ENCODE data around the gene KRTAP4-1. TPM values are rescaled to one million over a fixed set of nuclear protein-coding genes. Genes with fewer than 3 reads are reported as not detected.

KRTAP4-1 gene
- total and polyA plus RNA-seq, 9 of the 15 experiments (the other 6 are each of a cell fraction or from before 2014, with no cell fraction given): not detected

DNA sequence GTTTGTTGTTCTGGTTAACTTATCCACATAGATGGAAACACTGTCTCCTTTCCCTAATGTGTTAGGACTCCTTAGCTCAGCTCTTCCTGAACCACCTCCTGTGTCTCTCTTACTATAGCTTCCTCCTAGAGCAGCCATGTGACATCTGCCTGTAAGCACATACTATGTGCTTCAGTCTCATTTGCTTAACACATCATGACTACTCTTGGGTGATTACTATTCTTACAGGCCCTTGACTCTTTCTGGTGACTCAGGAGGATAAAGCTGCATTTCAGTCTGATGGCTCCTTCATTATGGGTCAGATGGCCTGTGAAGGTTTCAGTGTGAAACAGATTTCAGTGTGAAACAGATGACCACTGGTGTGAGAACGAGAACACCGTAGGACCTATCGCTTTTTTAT is 6.4 kb downstream of the KRTAP4-1 start:
- H3K4me1 ChIP-seq (replicated peaks in 1 of 2; ENCODE audit: control insufficient read depth in 2 of 2, insufficient read depth in 2 of 2, low read length in 2 of 2): peaks cover 0 to 2% of the 10 kb centered on the region in 2 experiments; a peak in 2 of 5 replicates
- H3K4me2 ChIP-seq (ENCODE audit: insufficient read depth, low read length): no peak overlapping the region
- CTCF ChIA-PET (ENCODE audit: low intra/inter-chr PET ratio): no interaction called here
- FAIRE-seq (no peak), ATAC-seq (no peak), DNase-seq (ENCODE audit: extremely low read depth in 1 of 4, low spot score in 3 of 4) (no peak)
- no TSS peak for BruUV-seq (replicated peaks)
- intact Hi-C loops (cut with micrococcal nuclease): no loop called here
- no peaks in the 10 kb centered on the region for H3K9me3 ChIP-seq (replicated peaks; ENCODE audit: control insufficient read depth, insufficient read depth, low read depth, low read length)
- H3K9me1 ChIP-seq (ENCODE audit: control insufficient read depth, insufficient read depth, low read length): no peaks in the 10 kb centered on the region
- no peak for TF ChIP-seq ZNF586 (CRISPR knock-in tag; conservative IDR thresholded peaks at IDR 0.05)
- TF ChIP-seq, protein P1, sequence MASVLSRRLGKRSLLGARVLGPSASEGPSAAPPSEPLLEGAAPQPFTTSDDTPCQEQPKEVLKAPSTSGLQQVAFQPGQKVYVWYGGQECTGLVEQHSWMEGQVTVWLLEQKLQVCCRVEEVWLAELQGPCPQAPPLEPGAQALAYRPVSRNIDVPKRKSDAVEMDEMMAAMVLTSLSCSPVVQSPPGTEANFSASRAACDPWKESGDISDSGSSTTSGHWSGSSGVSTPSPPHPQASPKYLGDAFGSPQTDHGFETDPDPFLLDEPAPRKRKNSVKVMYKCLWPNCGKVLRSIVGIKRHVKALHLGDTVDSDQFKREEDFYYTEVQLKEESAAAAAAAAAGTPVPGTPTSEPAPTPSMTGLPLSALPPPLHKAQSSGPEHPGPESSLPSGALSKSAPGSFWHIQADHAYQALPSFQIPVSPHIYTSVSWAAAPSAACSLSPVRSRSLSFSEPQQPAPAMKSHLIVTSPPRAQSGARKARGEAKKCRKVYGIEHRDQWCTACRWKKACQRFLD (CRISPR knock-in tag; IDR thresholded peaks at IDR 0.05): no peak
- no peak for TF ChIP-seq ZNF311 (CRISPR knock-in tag; IDR thresholded peaks at IDR 0.05)
- TF ChIP-seq ILK (tag; IDR thresholded peaks at IDR 0.05; ENCODE audit: borderline replicate concordance, low read depth): no peak
- TF ChIP-seq CHCHD3 (CRISPR knock-in tag; IDR thresholded peaks at IDR 0.05): no peak
- TF ChIP-seq, protein P2, sequence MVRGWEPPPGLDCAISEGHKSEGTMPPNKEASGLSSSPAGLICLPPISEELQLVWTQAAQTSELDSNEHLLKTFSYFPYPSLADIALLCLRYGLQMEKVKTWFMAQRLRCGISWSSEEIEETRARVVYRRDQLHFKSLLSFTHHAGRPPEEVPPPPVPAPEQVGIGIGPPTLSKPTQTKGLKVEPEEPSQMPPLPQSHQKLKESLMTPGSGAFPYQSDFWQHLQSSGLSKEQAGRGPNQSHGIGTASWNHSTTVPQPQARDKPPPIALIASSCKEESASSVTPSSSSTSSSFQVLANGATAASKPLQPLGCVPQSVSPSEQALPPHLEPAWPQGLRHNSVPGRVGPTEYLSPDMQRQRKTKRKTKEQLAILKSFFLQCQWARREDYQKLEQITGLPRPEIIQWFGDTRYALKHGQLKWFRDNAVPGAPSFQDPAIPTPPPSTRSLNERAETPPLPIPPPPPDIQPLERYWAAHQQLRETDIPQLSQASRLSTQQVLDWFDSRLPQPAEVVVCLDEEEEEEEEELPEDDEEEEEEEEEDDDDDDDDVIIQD (CRISPR knock-in tag; IDR thresholded peaks at IDR 0.05): no peak
- no peak overlapping the region for H3K9ac ChIP-seq (ENCODE audit: insufficient read depth in 1 of 2, low read depth in 2 of 2, low read length in 2 of 2)
- in situ Hi-C loops (cut with MboI): no loop called here
- H3K27ac ChIP-seq (ENCODE audit: extremely low read depth, low read depth, low read length): no peak overlapping the region
- no peak overlapping the region for H3K4me3 ChIP-seq
- H3K27me3 ChIP-seq (ENCODE audit: control insufficient read depth in 2 of 2, insufficient read depth in 2 of 2, low read length in 2 of 2): peaks cover 3 to 10% of the 10 kb centered on the region in 2 experiments; a peak in 3 of 5 replicates
- H3K36me3 ChIP-seq (ENCODE audit: control insufficient read depth, insufficient read depth, low read length): no peaks in the 10 kb centered on the region
- 4% methylated on average over 3 of the region's 3 CpGs for WGBS (ENCODE audit: insufficient coverage, low coverage, missing lambda C conversion rate)
- no peaks in the 10 kb centered on the region; the same call in 1 of the 2 replicates for H4K20me1 ChIP-seq (replicated peaks; ENCODE audit: control insufficient read depth, insufficient read depth, low read length)
- H3K79me2 ChIP-seq (ENCODE audit: control insufficient read depth, insufficient read depth, low read length): no peaks in the 10 kb centered on the region
- POLR2A ChIA-PET: no interaction called here
- H2AFZ ChIP-seq (ENCODE audit: low read depth, low read length): no peak overlapping the region

Measured in K562 (cell line).